GM23248 (cell line): ENCODE results near the gene ATXN7L1. TPM values are rescaled to one million over a fixed set of nuclear protein-coding genes. Genes with fewer than 3 reads are reported as not detected.
"Not testable (repeated sequence)": the region's sequence is repeated elsewhere in the genome, so short reads cannot be mapped to it uniquely, and the experiment has no call there.

Experiments used
- DNase-seq: peaks from one replicate; pipeline ENCODE4 v3.0.0-alpha.2; 2015
- H2AFZ ChIP-seq: fragments of 200-600 bp; sonication (generic); 2 replicates; pipeline ENCODE4 v1.6.1; 2016; ENCODE audit warnings: antibody characterized with exemption
- H3F3A ChIP-seq: fragments of 200-600 bp; sonication (generic); 2 replicates; pipeline ENCODE4 v1.6.1; 2016; ENCODE audit warnings: mild to moderate bottlenecking, antibody characterized with exemption, mixed run types; ENCODE audit not compliant: insufficient read depth
- H3K27ac ChIP-seq: fragments of 200-600 bp; sonication (generic); 2 replicates; pipeline ENCODE4 v1.5.1; 2016; ENCODE audit warnings: mild to moderate bottlenecking
- H3K27me3 ChIP-seq: fragments of 200-600 bp; sonication (generic); replicated peaks from 2 replicates; pipeline ENCODE4 v1.6.1; 2016; ENCODE audit warnings: mild to moderate bottlenecking; ENCODE audit not compliant: insufficient read depth
- H3K36me3 ChIP-seq: fragments of 200-600 bp; sonication (generic); 2 replicates; pipeline ENCODE4 v1.6.1; 2016; ENCODE audit warnings: low read depth, mild to moderate bottlenecking
- H3K4me1 ChIP-seq: fragments of 200-600 bp; sonication (generic); 2 replicates; pipeline ENCODE4 v1.6.1; 2016; ENCODE audit warnings: mild to moderate bottlenecking; ENCODE audit not compliant: insufficient read depth
- H3K4me2 ChIP-seq: fragments of 200-600 bp; sonication (generic); one replicate; pipeline ENCODE4 v1.6.1; 2016; ENCODE audit warnings: mild to moderate bottlenecking; ENCODE audit not compliant: unreplicated experiment
- H3K4me3 ChIP-seq: fragments of 200-600 bp; sonication (generic); 2 replicates; pipeline ENCODE4 v1.5.1; 2016; ENCODE audit warnings: mild to moderate bottlenecking
- H3K79me2 ChIP-seq: fragments of 200-600 bp; sonication (generic); 2 replicates; pipeline ENCODE4 v1.6.1; 2016; ENCODE audit warnings: mild to moderate bottlenecking; ENCODE audit not compliant: insufficient read depth
- H3K9ac ChIP-seq: fragments of 200-600 bp; sonication (generic); 2 replicates; pipeline ENCODE4 v1.6.1; 2016; ENCODE audit warnings: mild to moderate bottlenecking
- H3K9me2 ChIP-seq: fragments of 200-600 bp; sonication (generic); 2 replicates; pipeline ENCODE4 v1.6.1; 2016; ENCODE audit warnings: mixed run types, mild to moderate bottlenecking, moderate library complexity; ENCODE audit not compliant: insufficient read depth
- H3K9me3 ChIP-seq: fragments of 200-600 bp; sonication (generic); one replicate; pipeline ENCODE4 v1.6.1; 2017; ENCODE audit warnings: low read depth
- H4K20me1 ChIP-seq: fragments of 200-600 bp; sonication (generic); 2 replicates; pipeline ENCODE4 v1.6.0; 2016; ENCODE audit not compliant: insufficient read depth
- EZH2 ChIP-seq: fragments of 200-600 bp; sonication (generic); IDR thresholded peaks from 2 replicates; pipeline ENCODE4 v1.6.1; 2018; ENCODE audit warnings: antibody characterized with exemption, mild to moderate bottlenecking; ENCODE audit not compliant: insufficient read depth, poor library complexity, severe bottlenecking
- EZH2phosphoT487 ChIP-seq: fragments of 200-600 bp; sonication (generic); IDR thresholded peaks from 2 replicates; pipeline ENCODE4 v1.6.1; 2018; ENCODE audit warnings: antibody characterized with exemption, moderate library complexity, mild to moderate bottlenecking, low read depth; ENCODE audit not compliant: insufficient read depth
- WGBS, 2 experiments: methylation state at CpG; one replicate each; pipeline ENCODE4 v1.1.6; 2015 to 2017; ENCODE audit warnings: low lambda C conversion rate in 2 of 2, low coverage in 1 of 2; ENCODE audit errors: missing lambda C conversion rate in 2 of 2; 5-methylcytosine and 5-hydroxymethylcytosine counted together
- in situ Hi-C: fragments of 300-500 bp; cut with MboI; formaldehyde crosslinking; loops from 2 replicates; pipeline ENCODE4 v1.15.0; 2020
- polyA plus RNA-seq: library from polyadenylated mRNA; unstranded; fragments of >200 nt; fragmentation: Nextera tagmentation; extraction: Ambion mirVana; gene quantifications from 2 replicates; pipeline ENCODE4 v1.2.1, GENCODE V29; 2016
- total RNA-seq: library from RNA; depleted of rRNA; stranded (reverse); fragments of >200 nt; shearing (Covaris generic); gene quantifications from 2 replicates; pipeline ENCODE4 v1.2.3, GENCODE V29; 2014

The ATXN7L1 gene
- total and polyA plus RNA-seq, 2 experiments from 2014 or later = 3.7 to 4.5 TPM

- Histone ChIP-seq H3K4me2 (no peak overlapping the region), H3K79me2 (no peaks in the 10 kb centered on the region), H4K20me1 (no peaks in the 10 kb centered on the region), H3K9me3 (no peaks in the 10 kb centered on the region), H3K27ac (no peak overlapping the region), H3K9ac (no peak overlapping the region), H3K4me3 (no peak overlapping the region), H2AFZ (no peak overlapping the region), H3K27me3 (no peaks in the 10 kb centered on the region), H3K4me1 (peaks cover 12% of the 10 kb centered on the region), H3K9me2 (no peaks in the 10 kb centered on the region), H3F3A (0 out of 2 replicates have a peak, but pooled peaks cover 11% of the 10 kb centered on the region), H3K36me3 (no peaks in the 10 kb centered on the region)
- in situ Hi-C loops = no loop called here
- no peak for DNase-seq
- TF ChIP-seq EZH2phosphoT487 (no peak), EZH2 (no peak)
Measured at GRCh38 chr7:105715528-105715927, 160.9 kb downstream of the ATXN7L1 start.

GRCh38 chr7:105713488-105714465 is 162.6 kb downstream of the ATXN7L1 start:
- WGBS, 2 experiments = 57 to 60% methylated on average over 6 of the region's 6 CpGs
- H3K4me1 ChIP-seq = peaks cover 12% of the 10 kb centered on the region
- no peak overlapping the region for H3K4me3 ChIP-seq
- 0 out of 2 replicates have a peak, but pooled peaks cover 11% of the 10 kb centered on the region for H3F3A ChIP-seq
- H4K20me1 ChIP-seq = no peaks in the 10 kb centered on the region
- H2AFZ ChIP-seq = no peak overlapping the region
- H3K9ac ChIP-seq = no peak overlapping the region
- H3K36me3 ChIP-seq = no peaks in the 10 kb centered on the region
- no peaks in the 10 kb centered on the region for H3K79me2 ChIP-seq
- no peaks in the 10 kb centered on the region for H3K27me3 ChIP-seq
- no peaks in the 10 kb centered on the region for H3K9me2 ChIP-seq
- in situ Hi-C loops = no loop called here
- H3K27ac ChIP-seq = peak overlapping the region; percentile 55
- no peaks in the 10 kb centered on the region for H3K9me3 ChIP-seq
- peak; percentile 59 for DNase-seq
- H3K4me2 ChIP-seq = peak overlapping the region; percentile 48
- TF ChIP-seq EZH2 (no peak), EZH2phosphoT487 (no peak)

GRCh38 chr7:105712877-105713276 is 163.5 kb downstream of the ATXN7L1 start:
- 92 to 97% methylated on average over 3 of the region's 3 CpGs for WGBS, 2 experiments
- peaks cover 12% of the 10 kb centered on the region for H3K4me1 ChIP-seq
- no peaks in the 10 kb centered on the region for H3K36me3 ChIP-seq
- in situ Hi-C loops = no loop called here
- no peaks in the 10 kb centered on the region for H3K79me2 ChIP-seq
- H3F3A ChIP-seq = 0 out of 2 replicates have a peak, but pooled peaks cover 11% of the 10 kb centered on the region
- no peaks in the 10 kb centered on the region for H3K9me2 ChIP-seq
- H3K27me3 ChIP-seq = no peaks in the 10 kb centered on the region
- no peaks in the 10 kb centered on the region for H3K9me3 ChIP-seq
- DNase-seq = no peak
- no peaks in the 10 kb centered on the region for H4K20me1 ChIP-seq
- H2AFZ ChIP-seq = no peak overlapping the region
- no peak overlapping the region for H3K27ac ChIP-seq
- no peak overlapping the region for H3K9ac ChIP-seq
- no peak overlapping the region for H3K4me2 ChIP-seq
- H3K4me3 ChIP-seq = no peak overlapping the region
- no peak for TF ChIP-seq EZH2phosphoT487
- no peak for TF ChIP-seq EZH2

DNA sequence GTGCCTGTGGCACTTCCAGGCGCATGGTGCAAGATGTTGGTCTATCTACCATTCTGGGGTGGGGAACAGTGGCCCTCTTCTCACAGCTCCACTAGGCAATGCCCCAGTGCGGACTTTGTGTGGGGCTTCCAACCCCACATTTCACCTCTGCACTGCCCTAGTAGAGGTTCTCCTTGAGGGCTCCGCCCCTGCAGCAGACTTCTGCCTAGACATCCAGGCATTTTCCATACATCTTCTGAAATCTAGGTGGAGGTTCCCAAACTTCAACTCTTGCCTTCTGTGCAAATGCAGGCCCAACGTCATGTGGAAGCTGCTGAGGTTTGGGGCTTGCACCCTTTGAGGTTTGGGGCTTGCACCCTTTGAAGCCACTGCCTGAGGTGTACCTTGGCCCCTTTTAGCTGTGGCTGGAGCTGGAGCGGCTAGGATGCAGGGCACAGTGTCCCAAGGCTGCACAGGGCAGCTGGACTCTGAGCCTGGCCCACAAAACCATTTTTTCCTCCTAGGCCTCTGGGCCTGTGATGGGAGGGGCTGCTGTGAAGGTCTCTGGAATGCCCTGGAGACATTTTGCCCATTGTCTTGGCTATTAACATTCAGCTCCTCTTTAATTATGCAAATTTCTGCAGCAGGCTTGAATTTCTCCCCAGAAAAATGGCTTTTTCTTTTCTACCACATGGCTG is 164.5 kb downstream of the ATXN7L1 start:
- Histone ChIP-seq H3F3A (0 out of 2 replicates have a peak, but pooled peaks cover 11% of the 10 kb centered on the region), H3K9ac (no peak overlapping the region), H3K9me2 (no peaks in the 10 kb centered on the region), H3K79me2 (no peaks in the 10 kb centered on the region), H3K27me3 (no peaks in the 10 kb centered on the region), H3K9me3 (no peaks in the 10 kb centered on the region), H3K4me1 (peaks cover 22% of the 10 kb centered on the region), H3K4me2 (no peak overlapping the region), H3K27ac (no peak overlapping the region), H4K20me1 (no peaks in the 10 kb centered on the region), H3K36me3 (no peaks in the 10 kb centered on the region), H3K4me3 (no peak overlapping the region), H2AFZ (no peak overlapping the region)
- 92 to 93% methylated on average over 5 of the region's 5 CpGs for WGBS, 2 experiments
- TF ChIP-seq EZH2 (no peak), EZH2phosphoT487 (no peak)
- no peak for DNase-seq
- in situ Hi-C loops = no loop called here

- WGBS, 2 experiments = 92 to 94% methylated on average over 4 of the region's 4 CpGs
- in situ Hi-C loops, H3K27ac ChIP-seq, H3K4me3 ChIP-seq, H2AFZ ChIP-seq, H3K9ac ChIP-seq, H3K9me2 ChIP-seq, H3K27me3 ChIP-seq, H4K20me1 ChIP-seq, H3K9me3 ChIP-seq, H3K79me2 ChIP-seq, H3K36me3 ChIP-seq, H3K4me2 ChIP-seq, DNase-seq: not testable (repeated sequence)
- Histone ChIP-seq H3F3A (0 out of 2 replicates have a peak, but pooled peaks cover 11% of the 10 kb centered on the region), H3K4me1 (peaks cover 22% of the 10 kb centered on the region)
Measured at GRCh38 chr7:105710720-105711119, 165.7 kb downstream of the ATXN7L1 start.
